ENCODE data around the gene KCNAB2. TPM values are rescaled to one million over a fixed set of nuclear protein-coding genes. Genes with fewer than 3 reads are reported as not detected.

Gene KCNAB2
- total RNA-seq, 1 donor from 2014 or later: 295 TPM

DNA sequence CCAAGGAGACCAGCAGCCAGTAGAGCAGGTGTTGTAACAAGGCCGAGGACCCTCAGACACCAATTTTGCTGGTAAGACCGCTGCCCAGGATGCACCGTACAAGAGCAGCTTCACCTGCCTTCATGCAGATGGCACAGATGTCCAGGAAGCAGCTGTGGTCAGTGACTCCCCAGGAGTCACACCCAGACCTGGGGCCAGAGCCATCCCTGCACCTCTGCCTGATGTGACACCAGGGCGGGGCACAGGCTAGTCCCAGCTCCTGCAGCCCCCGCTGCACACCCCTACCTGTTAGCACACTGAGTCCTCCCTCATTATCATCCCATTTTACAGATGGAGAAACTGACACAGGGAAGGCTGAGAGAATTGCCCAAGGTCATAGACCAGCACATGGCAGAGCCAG is 16.3 kb upstream of the KCNAB2 start:
- intact Hi-C loops (cut with micrococcal nuclease): loop anchor here (5.0 kb wide), 1 partner anchor 363 kb away; the partner anchor contains the start of gene ACOT7

DNA sequence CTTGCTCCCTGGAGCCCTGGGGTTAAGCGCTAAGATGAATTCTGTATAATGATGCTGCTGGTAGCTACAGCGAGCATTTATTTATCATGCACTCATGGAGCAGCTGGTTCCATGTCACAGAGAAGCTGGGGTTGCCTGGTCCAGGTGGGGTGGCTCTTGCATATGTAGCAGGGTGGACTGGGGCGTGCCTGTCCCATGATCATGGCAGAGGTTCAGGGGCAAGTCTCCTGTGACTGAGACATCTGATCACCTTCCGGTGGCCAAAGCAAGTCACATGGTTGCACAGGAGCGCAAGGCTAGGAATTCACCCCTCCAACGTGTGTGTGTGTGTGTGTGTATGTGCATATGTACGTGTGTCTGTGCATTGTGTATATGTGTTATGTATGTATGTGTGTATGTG is 15.6 kb upstream of the KCNAB2 start:
- intact Hi-C loops (cut with micrococcal nuclease): no loop called here

DNA sequence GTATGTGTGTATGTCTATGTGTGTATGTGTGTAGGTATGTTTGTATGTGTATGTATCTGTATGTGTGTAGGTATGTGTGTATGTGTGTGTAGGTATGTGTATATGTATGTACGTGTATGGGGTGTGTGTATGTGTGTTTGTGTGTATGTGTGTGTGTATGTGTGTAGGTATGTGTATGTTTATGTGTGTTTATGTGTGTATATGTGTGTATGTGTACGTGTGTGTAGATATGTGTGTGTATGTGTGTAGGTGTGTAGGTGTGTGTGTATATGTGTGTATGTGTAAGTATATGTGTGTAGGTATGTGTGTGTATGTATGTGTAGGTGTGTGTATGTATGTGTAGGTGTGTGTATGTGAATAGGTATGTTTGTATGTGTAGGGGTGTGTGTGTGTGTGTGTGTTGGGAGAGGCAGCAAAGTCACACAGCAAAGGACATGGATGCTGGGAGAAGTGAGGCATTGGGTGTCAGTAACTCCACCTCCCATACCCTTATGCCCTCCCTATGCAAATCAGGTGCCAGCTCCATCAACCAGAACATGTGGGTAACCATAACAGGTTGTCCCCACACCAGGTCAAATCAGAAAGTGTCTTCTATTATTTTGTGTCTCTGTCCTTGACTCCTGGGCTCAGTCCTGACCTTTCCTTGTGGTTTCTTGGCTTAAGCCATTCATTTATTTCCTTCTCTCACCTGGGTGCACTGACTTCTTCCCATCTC is 15.0 kb upstream of the KCNAB2 start:
- intact Hi-C loops (cut with micrococcal nuclease): no loop called here

DNA sequence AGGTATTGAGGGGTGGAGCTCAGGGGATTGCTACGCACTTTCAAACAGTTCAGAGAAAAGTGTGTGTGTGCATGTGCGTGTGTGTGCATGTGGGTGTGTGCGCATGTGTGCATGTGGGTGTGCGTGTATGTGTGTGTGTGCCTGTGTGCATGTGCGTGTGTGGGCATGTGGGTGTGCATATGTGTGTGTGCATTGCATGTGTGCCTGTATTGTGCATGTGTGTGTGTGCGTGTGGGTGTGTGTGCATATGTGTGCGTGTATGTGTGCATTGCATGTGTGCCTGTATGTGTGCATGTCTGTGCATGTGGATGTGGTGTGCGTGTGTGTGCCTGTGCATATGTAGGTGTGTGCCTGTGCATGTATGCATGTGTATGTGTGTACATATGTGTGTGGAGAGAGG is 12.6 kb upstream of the KCNAB2 start:
- intact Hi-C loops (cut with micrococcal nuclease): no loop called here

- intact Hi-C loops (cut with micrococcal nuclease): no loop called here
Measured at GRCh38 chr1:6033986-6034749, 11.5 kb upstream of the KCNAB2 start.

- intact Hi-C loops (cut with micrococcal nuclease): no loop called here
Measured at GRCh38 chr1:6034750-6035096, 11.0 kb upstream of the KCNAB2 start.

GRCh38 chr1:6035303-6035702 is 10.4 kb upstream of the KCNAB2 start:
- intact Hi-C loops (cut with micrococcal nuclease): no loop called here

DNA sequence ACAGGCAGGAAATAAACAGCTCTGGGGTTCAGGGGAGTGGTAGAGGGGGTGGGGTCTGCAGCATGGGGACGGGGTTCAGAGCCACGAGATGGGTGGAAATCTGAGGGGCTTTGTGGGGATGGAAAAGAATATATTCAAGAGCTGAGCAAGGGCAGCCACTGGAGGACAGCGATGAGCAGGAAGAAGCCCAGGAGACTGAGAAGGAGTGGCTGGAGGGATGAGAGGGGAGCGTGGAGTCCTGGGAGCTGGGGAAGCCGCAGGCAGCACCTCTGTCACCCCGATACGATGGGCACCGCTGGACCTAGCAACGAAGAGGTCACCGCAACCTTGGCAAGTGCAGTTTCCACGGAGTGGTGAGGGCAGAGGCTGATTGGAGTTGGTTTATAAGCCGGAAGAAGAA is 10.0 kb upstream of the KCNAB2 start:
- intact Hi-C loops (cut with micrococcal nuclease): no loop called here

DNA sequence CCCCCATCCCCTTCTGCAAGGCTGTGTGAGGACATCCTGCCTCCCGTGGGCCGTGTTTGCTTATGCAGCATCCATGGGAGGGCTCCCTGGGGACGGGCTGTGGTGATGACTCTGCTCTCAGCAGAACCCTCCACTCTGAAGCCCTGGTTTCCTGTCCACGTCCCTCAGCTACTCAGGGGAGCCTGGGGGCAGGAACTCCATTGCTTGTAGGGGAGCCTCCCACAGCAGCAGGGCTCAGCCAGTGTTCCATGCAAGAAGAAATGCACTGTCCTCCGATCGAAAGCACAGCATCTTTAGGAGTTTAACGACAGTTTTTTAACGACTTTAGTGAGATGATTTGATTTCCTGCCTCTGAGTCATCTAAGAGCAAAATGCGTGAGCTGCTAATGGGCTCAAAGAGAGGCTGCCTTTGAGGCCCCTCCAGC is 8.3 kb upstream of the KCNAB2 start:
- intact Hi-C loops (cut with micrococcal nuclease): loop anchor here (1.0 kb wide), 1 partner anchor 9 kb away; no protein-coding TSS in a partner anchor

GRCh38 chr1:6038603-6039002 is 7.1 kb upstream of the KCNAB2 start:
- intact Hi-C loops (cut with micrococcal nuclease): no loop called here

GRCh38 chr1:6039031-6039430 is 6.7 kb upstream of the KCNAB2 start:
- intact Hi-C loops (cut with micrococcal nuclease): no loop called here

DNA sequence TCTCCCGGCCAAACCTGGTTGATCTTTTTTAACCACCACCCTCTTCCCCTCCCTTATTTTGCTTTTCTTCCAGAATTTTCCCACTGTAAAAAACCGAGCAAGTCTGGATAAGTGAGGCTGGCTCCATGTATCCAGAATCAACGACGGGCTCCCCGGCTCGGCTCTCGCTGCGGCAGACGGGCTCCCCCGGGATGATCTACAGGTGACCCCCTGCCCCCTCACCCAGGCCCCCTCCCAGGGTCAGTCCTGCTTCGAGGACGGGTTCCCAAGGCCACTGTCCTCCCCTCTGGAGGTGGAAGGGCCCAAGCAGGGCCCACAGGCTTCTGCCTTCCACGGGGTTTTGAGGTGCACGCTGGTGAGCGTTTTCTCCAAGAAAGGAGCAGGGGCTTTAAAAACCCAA is 5.2 kb upstream of the KCNAB2 start:
- intact Hi-C loops (cut with micrococcal nuclease): no loop called here

GRCh38 chr1:6040861-6041415 is 4.8 kb upstream of the KCNAB2 start:
- intact Hi-C loops (cut with micrococcal nuclease): no loop called here

DNA sequence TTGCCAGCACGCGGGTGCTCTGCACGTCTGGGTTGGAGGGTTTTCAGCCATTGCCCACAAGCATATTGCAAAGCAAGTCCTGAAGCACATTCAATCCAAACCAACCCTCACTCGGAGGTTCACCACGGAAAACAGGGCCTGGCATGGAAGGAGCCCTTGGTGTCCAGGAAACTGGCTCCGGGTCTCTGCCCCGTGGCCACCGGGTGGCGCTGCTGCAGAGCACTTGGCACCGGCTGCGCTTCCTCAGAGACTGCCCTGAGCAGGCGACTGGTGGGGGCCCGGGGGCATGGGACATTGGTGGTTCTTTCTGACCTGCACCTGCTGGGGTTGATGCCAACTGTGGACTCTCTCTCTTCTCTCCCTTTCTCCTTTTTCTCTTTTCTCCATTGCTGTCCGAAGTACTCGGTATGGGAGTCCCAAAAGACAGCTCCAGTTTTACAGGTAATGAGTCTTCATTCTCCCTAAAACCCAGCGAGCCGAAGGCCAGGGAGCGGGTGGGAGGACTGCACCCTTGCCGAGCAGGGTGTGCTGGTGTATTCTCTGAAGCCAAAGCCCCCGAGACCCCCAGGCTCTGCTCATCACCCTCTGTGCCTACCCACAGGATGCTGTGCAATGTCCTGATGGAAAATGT is 4.1 kb upstream of the KCNAB2 start:
- intact Hi-C loops (cut with micrococcal nuclease): no loop called here

- intact Hi-C loops (cut with micrococcal nuclease): no loop called here
Measured at GRCh38 chr1:6043561-6043960, 2.1 kb upstream of the KCNAB2 start.

DNA sequence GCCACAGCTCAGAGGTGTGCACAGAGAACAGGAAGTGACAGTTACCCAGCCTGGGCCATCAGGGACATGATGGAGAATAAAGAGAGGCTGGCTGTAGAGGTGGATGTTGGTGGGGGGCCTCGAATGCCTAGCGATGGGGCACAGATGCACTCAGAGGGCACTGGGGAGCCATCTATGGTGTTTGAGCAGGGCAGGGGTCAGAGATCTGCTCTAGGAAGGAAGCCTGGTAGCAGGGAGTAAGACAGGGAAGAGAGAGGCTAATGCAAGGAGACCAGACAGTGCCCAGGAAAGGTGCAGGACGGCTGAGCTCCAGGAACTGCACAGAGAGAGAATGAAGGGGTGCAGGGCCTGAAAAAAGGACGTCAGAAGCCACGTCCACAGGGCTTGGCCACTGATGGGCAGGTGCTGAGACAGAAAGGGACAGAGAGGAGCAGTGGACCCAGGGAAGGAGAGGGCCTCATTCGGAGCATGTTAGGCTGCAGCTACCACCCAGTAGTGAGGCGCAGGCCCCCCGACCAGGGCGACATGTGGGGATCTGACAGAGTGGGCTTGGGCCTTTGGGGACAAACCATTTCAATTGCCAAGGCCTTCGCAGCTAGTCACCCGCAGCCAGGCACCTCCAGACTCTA is 1.1 kb upstream of the KCNAB2 start:
- intact Hi-C loops (cut with micrococcal nuclease): no loop called here

- intact Hi-C loops (cut with micrococcal nuclease): no loop called here
Measured at GRCh38 chr1:6045110-6045502, 582 bp upstream of the KCNAB2 start.

DNA sequence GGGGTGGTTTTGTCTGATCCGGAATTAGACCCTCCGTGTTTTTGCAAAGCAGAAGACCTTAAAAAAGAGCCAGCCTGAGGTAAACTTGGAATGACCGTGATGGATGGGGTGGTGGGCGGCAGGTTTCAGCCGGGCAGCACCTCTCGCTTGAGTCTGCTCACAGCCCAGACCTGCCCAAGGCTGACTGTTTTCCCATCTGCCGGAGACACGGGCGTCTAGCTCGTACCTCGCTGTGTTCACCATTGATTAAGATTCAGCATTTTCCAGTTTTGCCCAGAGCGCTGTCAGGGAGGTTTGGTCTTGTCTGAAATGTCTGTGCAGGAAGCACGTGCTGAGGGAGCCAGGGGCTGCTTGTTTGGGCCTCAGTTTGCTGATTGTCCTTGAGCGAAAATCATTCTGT is 591 bp downstream of the KCNAB2 start:
- intact Hi-C loops (cut with micrococcal nuclease): no loop called here

GRCh38 chr1:6048179-6048867 is 2.6 kb downstream of the KCNAB2 start:
- intact Hi-C loops (cut with micrococcal nuclease): no loop called here

DNA sequence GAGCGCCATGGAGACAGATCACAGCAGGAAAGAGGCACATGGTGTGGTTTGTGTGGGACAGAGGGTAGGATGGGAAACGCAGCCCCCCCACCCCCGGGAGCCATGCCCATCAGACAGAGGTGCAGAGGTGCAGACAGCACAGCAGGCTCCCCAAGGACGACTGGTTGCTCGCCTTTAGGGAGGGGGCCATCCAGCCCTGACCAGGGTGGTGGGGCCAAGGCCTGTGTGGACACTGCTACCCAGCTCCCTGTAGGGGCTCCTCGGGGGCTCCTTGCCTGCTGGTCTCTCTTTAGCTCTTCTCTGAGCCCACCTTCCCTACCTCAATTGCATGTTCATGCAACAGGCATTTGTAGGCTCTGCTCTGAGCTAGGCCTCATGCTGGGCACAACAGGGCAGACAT is 3.7 kb downstream of the KCNAB2 start:
- intact Hi-C loops (cut with micrococcal nuclease): no loop called here

DNA sequence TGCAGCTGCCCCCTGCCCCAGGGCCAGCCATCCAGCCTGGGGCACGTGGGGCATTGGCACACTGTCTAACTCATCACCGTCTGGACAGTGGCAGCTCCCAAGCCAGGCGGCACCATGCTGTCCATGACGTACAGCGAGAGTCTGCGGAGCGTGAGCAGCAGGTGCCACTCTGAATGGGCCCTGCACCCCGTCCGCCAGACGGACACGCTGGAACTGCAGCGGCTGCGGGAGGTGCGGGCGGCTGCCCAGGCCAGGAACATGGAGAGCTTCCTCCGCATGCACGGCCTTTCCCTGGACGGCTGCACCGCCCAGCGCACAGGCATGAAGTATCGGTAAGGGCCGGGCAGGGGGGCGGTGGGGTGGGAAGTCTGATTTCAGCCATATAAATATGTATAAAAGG is 5.7 kb downstream of the KCNAB2 start:
- intact Hi-C loops (cut with micrococcal nuclease): no loop called here
